Tibial artery (tissue), 4 donors: ENCODE results near the gene MGAT5B.

ENCODE experiments used
- DNase-seq, 2 donors: peaks; one replicate each; pipeline ENCODE4 v3.0.0-alpha.2; 2019
- H3K27ac ChIP-seq, 2 donors: fragments of 200-600 bp; sonication (generic) in 1 of 2; 1 replicate in 1 of 2; 2 replicates in 1 of 2; pipeline ENCODE4 v1.5.1; 2018 to 2019; ENCODE audit warnings: mild to moderate bottlenecking in 1 of 2
- H3K27me3 ChIP-seq, 2 donors: fragments of 200-600 bp; sonication (generic) in 1 of 2; one replicate each; pipeline versions ENCODE4 v1.5.1 to v1.6.0; 2016 to 2019
- H3K36me3 ChIP-seq, 3 donors: fragments of 200-600 bp; sonication (generic) in 2 of 3; one replicate each; pipeline ENCODE4 v1.5.1; 2016 to 2019; ENCODE audit warnings: mild to moderate bottlenecking in 2 of 3
- H3K4me1 ChIP-seq, 4 donors: fragments of 200-600 bp; sonication (generic) in 2 of 4; 1 replicate in 3 of 4; 2 replicates in 1 of 4; pipeline ENCODE4 v1.5.1; 2016 to 2019
- H3K4me3 ChIP-seq, 2 donors: fragments of 200-600 bp; sonication (generic) in 1 of 2; 1 replicate in 1 of 2; 2 replicates in 1 of 2; pipeline ENCODE4 v1.5.1; 2018 to 2019; ENCODE audit warnings: mild to moderate bottlenecking in 2 of 2
- H3K9me3 ChIP-seq, 3 donors: fragments of 200-600 bp; sonication (generic) in 1 of 3; one replicate each; pipeline ENCODE4 v1.5.1; 2016 to 2019
- CTCF ChIP-seq, 2 experiments: fragments of 200-600 bp in 1 of 2; fragments of 450-650 bp in 1 of 2; IDR thresholded peaks; one replicate each; pipeline ENCODE4 v1.5.1; 2017 to 2019; ENCODE audit warnings: antibody characterized with exemption in 2 of 2, mild to moderate bottlenecking in 1 of 2, moderate library complexity in 1 of 2
- intact Hi-C: fragments of 100-400 bp; cut with DNase I; formaldehyde crosslinking; loops from one replicate; pipeline ENCODE4 v1.15.0; 2023; ENCODE audit warnings: low total_unique reads

MGAT5B gene

GRCh38 chr17:76826330-76827068 is 41.7 kb upstream of the MGAT5B start:
- no peak overlapping the region for H3K4me3 ChIP-seq
- no peaks in the 10 kb centered on the region for H3K4me1 ChIP-seq
- peaks cover 0 to 23% of the 10 kb centered on the region in 2 donors for H3K27me3 ChIP-seq
- DNase-seq = no peak
- H3K9me3 ChIP-seq = no peaks in the 10 kb centered on the region
- intact Hi-C loops = no loop called here
- no peak for TF ChIP-seq CTCF (IDR thresholded peaks at IDR 0.05)
- H3K27ac ChIP-seq = no peak overlapping the region
- no peaks in the 10 kb centered on the region for H3K36me3 ChIP-seq

- no peak overlapping the region for H3K27ac ChIP-seq
- peaks cover 0 to 22% of the 10 kb centered on the region in 2 donors for H3K27me3 ChIP-seq
- no peaks in the 10 kb centered on the region for H3K4me1 ChIP-seq
- no peaks in the 10 kb centered on the region for H3K9me3 ChIP-seq
- intact Hi-C loops = no loop called here
- H3K4me3 ChIP-seq = no peak overlapping the region
- no peak for TF ChIP-seq CTCF (IDR thresholded peaks at IDR 0.05)
- DNase-seq = no peak
- no peaks in the 10 kb centered on the region for H3K36me3 ChIP-seq
These were observed 40.5 kb upstream of the MGAT5B start for GRCh38 chr17:76827736-76828135.

GRCh38 chr17:76830987-76831715 is 37.1 kb upstream of the MGAT5B start:
- no peaks in the 10 kb centered on the region for H3K36me3 ChIP-seq
- no peak for TF ChIP-seq CTCF (IDR thresholded peaks at IDR 0.05)
- H3K9me3 ChIP-seq = no peaks in the 10 kb centered on the region
- intact Hi-C loops = no loop called here
- H3K27ac ChIP-seq = no peak overlapping the region
- no peak overlapping the region for H3K4me3 ChIP-seq
- peaks cover 0 to 50% of the 10 kb centered on the region in 2 donors for H3K27me3 ChIP-seq
- H3K4me1 ChIP-seq = no peaks in the 10 kb centered on the region
- DNase-seq = no peak

- no peak for TF ChIP-seq CTCF (IDR thresholded peaks at IDR 0.05)
- intact Hi-C loops = no loop called here
- H3K36me3 ChIP-seq = no peaks in the 10 kb centered on the region
- no peaks in the 10 kb centered on the region for H3K9me3 ChIP-seq
- H3K27ac ChIP-seq = no peak overlapping the region
- no peak for DNase-seq
- H3K4me3 ChIP-seq = no peak overlapping the region
- H3K27me3 ChIP-seq = peaks cover 0 to 44% of the 10 kb centered on the region in 2 donors
- no peaks in the 10 kb centered on the region for H3K4me1 ChIP-seq
These were observed 35.1 kb upstream of the MGAT5B start for GRCh38 chr17:76833034-76833644.

- H3K27me3 ChIP-seq = peaks cover 0 to 46% of the 10 kb centered on the region in 2 donors
- H3K4me3 ChIP-seq = no peak overlapping the region
- intact Hi-C loops = no loop called here
- H3K36me3 ChIP-seq = no peaks in the 10 kb centered on the region
- no peaks in the 10 kb centered on the region for H3K9me3 ChIP-seq
- H3K27ac ChIP-seq = no peak overlapping the region
- no peak for DNase-seq
- H3K4me1 ChIP-seq = no peaks in the 10 kb centered on the region
- TF ChIP-seq CTCF (IDR thresholded peaks at IDR 0.05) = no peak
These were observed 34.5 kb upstream of the MGAT5B start for GRCh38 chr17:76833747-76834146.
